Activated CD8-positive, alpha-beta T cell treated with anti-CD3 and anti-CD28 coated beads for 36 hours (primary cell): ENCODE measurements around the gene ZDHHC24. TPM values are rescaled to one million over a fixed set of nuclear protein-coding genes. Genes with fewer than 3 reads are reported as not detected.
"Not testable (repeated sequence)": the region's sequence is repeated elsewhere in the genome, so short reads cannot be mapped to it uniquely, and the experiment has no call there.

Experiments used
- ATAC-seq: fragments of 200-7000 bp; cut with Tn5 transposase; one replicate; pipeline ENCODE4 v1.10.0; 2021; ENCODE audit warnings: mild to moderate bottlenecking, moderate library complexity
- CTCF ChIA-PET: fragments of 350-600 bp; sonication (Branson Sonifier 250); formaldehyde crosslinking; loops from one replicate; lab custom pipeline; 2021; ENCODE audit warnings: antibody characterized with exemption; lab: Charles Lee
- POLR2A ChIA-PET: fragments of 350-600 bp; sonication (Branson Sonifier 250); formaldehyde crosslinking; loops from one replicate; lab custom pipeline; 2021; ENCODE audit warnings: antibody characterized with exemption; lab: Charles Lee
- DNase-seq: peaks from one replicate; pipeline ENCODE4 v3.0.0-alpha.2; 2020
- H3K27ac Mint-ChIP-seq: one replicate; pipeline ENCODE4 v1.8.0; 2021; ENCODE audit warnings: mild to moderate bottlenecking, mixed read lengths
- H3K27me3 Mint-ChIP-seq: one replicate; pipeline ENCODE4 v1.8.0; 2021; ENCODE audit warnings: mixed read lengths
- H3K36me3 Mint-ChIP-seq: one replicate; pipeline ENCODE4 v1.8.0; 2021; ENCODE audit warnings: low read depth, mixed read lengths
- H3K4me1 Mint-ChIP-seq: one replicate; pipeline ENCODE4 v1.8.0; 2021; ENCODE audit warnings: low read depth, mixed read lengths
- H3K4me3 Mint-ChIP-seq: one replicate; pipeline ENCODE4 v1.8.0; 2021; ENCODE audit warnings: mild to moderate bottlenecking, moderate library complexity, mixed read lengths
- H3K9me3 Mint-ChIP-seq: one replicate; pipeline ENCODE4 v1.8.0; 2021; ENCODE audit warnings: mixed read lengths
- CTCF ChIP-seq: fragments of 200-600 bp; IDR thresholded peaks from one replicate; pipeline ENCODE4 v1.8.0; 2022; ENCODE audit warnings: antibody characterized with exemption, mild to moderate bottlenecking
- intact Hi-C: fragments of 100-400 bp; cut with micrococcal nuclease; formaldehyde crosslinking; loops from one replicate; pipeline ENCODE4 v1.10.0; 2022
- total RNA-seq, 2 experiments: library from RNA; stranded (reverse); gene quantifications; one replicate each; pipeline ENCODE4 v1.2.3, GENCODE V29; 2021

Gene ZDHHC24
- total RNA-seq, 2 experiments from 2014 or later: 13.2 to 14.0 TPM

DNA sequence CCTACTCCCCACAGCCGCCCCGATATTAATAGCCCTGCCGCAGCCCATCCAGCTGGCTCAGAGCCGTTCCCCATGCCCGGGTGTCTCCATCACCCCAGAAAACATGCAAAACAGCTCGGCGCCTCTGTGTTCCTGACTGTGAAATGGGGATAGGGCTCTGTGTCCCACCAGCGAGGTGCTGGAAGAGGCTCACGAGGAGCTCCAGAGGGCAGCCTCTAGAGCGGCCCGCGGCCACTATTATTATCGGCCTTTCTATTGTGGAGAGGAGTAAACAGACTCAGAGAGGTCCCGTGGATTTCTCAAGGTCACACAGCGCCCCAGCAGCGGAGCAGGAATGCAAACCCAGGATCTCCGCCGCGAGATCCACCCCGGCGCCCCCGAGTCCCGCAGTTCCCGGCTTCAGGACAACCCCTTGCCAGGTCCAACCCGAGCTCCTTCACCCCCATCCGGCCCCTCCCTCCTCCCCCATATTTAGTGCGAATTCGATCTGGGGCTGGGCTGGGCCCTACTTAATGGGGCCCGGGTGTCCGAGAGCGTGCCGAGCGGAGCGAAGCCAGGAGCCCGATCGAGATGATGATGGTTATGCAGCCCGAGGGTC lies 619 bp upstream of the ZDHHC24 start, which contains the start of gene ACTN3:
ACTN3 (plus strand) TSS at position 536 of the 598 bp plus-strand sequence; CDS start at position 571, 35 bp downstream.
- Mint-ChIP-seq H3K27me3 (no peaks in the 10 kb centered on the region), H3K4me3 (peak within 1 kb of the TSS; percentile 85), H3K27ac (peak within 1 kb of the TSS; percentile 37), H3K9me3 (no peaks in the 10 kb centered on the region), H3K36me3 (peaks cover 6% of the 10 kb centered on the region), H3K4me1 (peaks cover 17% of the 10 kb centered on the region)
- ATAC-seq: peak; percentile 1
- intact Hi-C loops: loop anchor here (10.0 kb wide), 2 partner anchors 62 to 128 kb away; partner anchors contain the start of genes DPP3 and RBM4B
- peak; percentile 26 for DNase-seq
- TF ChIP-seq CTCF: no peak
- ChIA-PET CTCF (interaction anchor here (1.0 to 2.8 kb wide), 6 partner anchors 13 to 131 kb away, joined by 3 to 23 read pairs (median 4); partner anchors contain the start of genes CCDC87, CCS, DPP3 and RBM4B), POLR2A (interaction anchor here (0.5 to 2.5 kb wide), 9 partner anchors 39 to 668 kb away, joined by 3 to 21 read pairs (median 4); partner anchors contain the start of genes MRPL11, RBM14, RBM4 and RBM4B)

- intact Hi-C loops: loop anchor here (10.0 kb wide), 2 partner anchors 60 to 130 kb away; partner anchors contain the start of genes DPP3 and RBM4B
- Mint-ChIP-seq H3K27ac (peak overlapping the region; percentile 83), H3K4me1 (peaks cover 17% of the 10 kb centered on the region), H3K36me3 (peaks cover 10% of the 10 kb centered on the region), H3K4me3 (peak overlapping the region; percentile 85)
- H3K27me3 Mint-ChIP-seq, DNase-seq, H3K9me3 Mint-ChIP-seq, ATAC-seq: not testable (repeated sequence)
- CTCF ChIA-PET: interaction anchor here (1.2 to 2.8 kb wide), 5 partner anchors 34 to 159 kb away, joined by 3 to 23 read pairs (median 4); partner anchors contain the start of genes BBS1, CCDC87, CCS and RBM4B
- POLR2A ChIA-PET: interaction anchor here (0.6 to 2.5 kb wide), 6 partner anchors 35 to 184 kb away, joined by 3 to 21 read pairs (median 3); partner anchors contain the start of genes RBM4 and RBM4B
Measured at GRCh38 chr11:66544952-66545351, 896 bp downstream of the ZDHHC24 start.

DNA sequence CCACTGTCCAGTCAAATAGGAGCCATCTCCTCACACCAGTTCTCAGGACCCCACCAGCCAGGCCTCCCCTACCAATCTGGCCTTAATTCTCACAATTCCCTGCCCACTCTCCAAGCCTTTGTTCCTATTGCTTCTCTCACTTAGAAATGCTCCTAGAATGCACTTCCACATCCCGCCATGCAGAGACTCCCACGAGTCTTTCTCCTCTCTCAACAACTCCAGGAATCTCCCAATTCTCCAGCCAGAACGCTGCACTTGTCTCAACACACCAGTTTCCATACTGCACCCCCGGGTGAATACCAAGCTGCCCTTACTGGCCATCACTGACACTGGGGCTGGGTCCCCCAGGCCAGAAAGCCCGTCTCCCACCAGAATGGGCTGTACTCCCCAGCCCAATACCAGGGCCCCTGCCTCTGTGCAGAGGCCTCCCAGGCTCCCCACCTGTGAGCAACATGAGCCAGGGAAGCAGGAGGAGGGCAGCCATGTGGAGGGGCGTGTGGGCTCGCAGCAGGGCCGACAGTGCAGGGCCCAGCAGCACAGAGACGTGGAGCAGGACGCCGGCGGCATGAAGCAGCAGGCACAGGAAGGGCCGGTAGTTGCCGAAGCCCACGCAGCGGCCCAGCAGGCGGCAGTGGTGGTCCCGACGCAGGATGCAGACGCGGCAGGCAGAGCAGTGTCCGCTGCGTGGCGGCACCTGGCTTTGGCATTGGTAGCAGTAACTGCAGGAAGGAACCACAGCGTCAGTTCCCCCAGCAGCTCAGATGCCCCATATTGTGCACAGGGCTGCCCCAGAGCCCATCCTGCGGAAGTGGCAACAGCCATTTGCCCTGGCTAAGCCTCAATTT lies 2.4 kb downstream of the ZDHHC24 start:
- peak overlapping the region; percentile 75 for H3K4me3 Mint-ChIP-seq
- peak overlapping the region; percentile 86 for H3K27ac Mint-ChIP-seq
- intact Hi-C loops: loop anchor here (10.0 kb wide), 2 partner anchors 59 to 131 kb away; partner anchors contain the start of genes DPP3 and RBM4B
- POLR2A ChIA-PET: interaction anchor here (0.6 to 1.4 kb wide), 4 partner anchors 10 to 1605 kb away, joined by 3 to 7 read pairs (median 4); no protein-coding TSS in a partner anchor
- CTCF ChIA-PET: interaction anchor here (0.8 to 1.4 kb wide), 4 partner anchors 9 to 291 kb away, joined by 3 read pairs; partner anchors contain the start of gene MRPL11
- H3K36me3 Mint-ChIP-seq: peaks cover 12% of the 10 kb centered on the region
- H3K9me3 Mint-ChIP-seq: no peaks in the 10 kb centered on the region
- TF ChIP-seq CTCF: peak; percentile 64
- peak; percentile 86 for DNase-seq
- H3K27me3 Mint-ChIP-seq: no peaks in the 10 kb centered on the region
- peaks cover 17% of the 10 kb centered on the region for H3K4me1 Mint-ChIP-seq
- ATAC-seq: peak; percentile 63

GRCh38 chr11:66542362-66542761 lies 3.5 kb downstream of the ZDHHC24 start:
- intact Hi-C loops: loop anchor here (10.0 kb wide), 2 partner anchors 58 to 132 kb away; partner anchors contain the start of genes DPP3 and RBM4B
- no peak for DNase-seq
- TF ChIP-seq CTCF: no peak
- H3K27ac Mint-ChIP-seq: peak overlapping the region; percentile 2
- no peak for ATAC-seq
- peaks cover 13% of the 10 kb centered on the region for H3K36me3 Mint-ChIP-seq
- H3K9me3 Mint-ChIP-seq: no peaks in the 10 kb centered on the region
- POLR2A ChIA-PET: interaction anchor here (0.7 to 1.4 kb wide), 4 partner anchors 9 to 119 kb away, joined by 3 to 7 read pairs (median 4); no protein-coding TSS in a partner anchor
- CTCF ChIA-PET: interaction anchor here (0.8 to 1.4 kb wide), 3 partner anchors 13 to 136 kb away, joined by 3 read pairs; partner anchors contain the start of gene MRPL11
- peaks cover 17% of the 10 kb centered on the region for H3K4me1 Mint-ChIP-seq
- no peaks in the 10 kb centered on the region for H3K27me3 Mint-ChIP-seq
- H3K4me3 Mint-ChIP-seq: no peak overlapping the region
